Measurements from ENCODE around the gene STX8. TPM values are rescaled to one million over a fixed set of nuclear protein-coding genes. Genes with fewer than 3 reads are reported as not detected.
A peak's percentile ranks its signal among the peaks of the same experiment; 100 is the strongest.
"Not testable (repeated sequence)": the region's sequence is repeated elsewhere in the genome, so short reads cannot be mapped to it uniquely, and the experiment has no call there.

Gene STX8
- total RNA-seq, 1 donor from 2014 or later = 61.0 TPM

DNA sequence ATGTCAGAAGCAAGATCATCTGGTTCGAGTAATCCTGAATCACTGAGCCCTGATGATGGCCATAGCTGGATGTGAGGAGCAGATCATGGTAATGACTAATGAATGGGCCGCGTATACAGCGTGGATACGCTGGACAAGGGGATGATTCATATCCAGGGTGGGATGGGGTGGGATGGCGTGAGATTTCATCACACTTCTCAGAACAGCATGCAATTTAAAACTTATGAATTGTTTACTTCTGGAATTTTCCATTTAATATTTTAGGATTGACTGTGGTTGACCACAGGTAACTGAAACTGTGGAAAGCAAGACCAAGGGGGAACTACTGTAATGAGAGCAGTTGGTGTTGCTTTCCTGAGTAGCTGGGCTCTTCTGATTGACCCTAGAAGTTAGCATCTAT lies 225.5 kb downstream of the STX8 start:
- no peaks in the 10 kb centered on the region for H3K36me3 Mint-ChIP-seq (ENCODE audit: unreplicated experiment)
- H3K27me3 Mint-ChIP-seq (ENCODE audit: unreplicated experiment) = peaks cover 5% of the 10 kb centered on the region
- H3K4me1 Mint-ChIP-seq (ENCODE audit: low read depth, unreplicated experiment) = peaks cover 6% of the 10 kb centered on the region
- DNase-seq = no peak
- TF ChIP-seq, protein P1, sequence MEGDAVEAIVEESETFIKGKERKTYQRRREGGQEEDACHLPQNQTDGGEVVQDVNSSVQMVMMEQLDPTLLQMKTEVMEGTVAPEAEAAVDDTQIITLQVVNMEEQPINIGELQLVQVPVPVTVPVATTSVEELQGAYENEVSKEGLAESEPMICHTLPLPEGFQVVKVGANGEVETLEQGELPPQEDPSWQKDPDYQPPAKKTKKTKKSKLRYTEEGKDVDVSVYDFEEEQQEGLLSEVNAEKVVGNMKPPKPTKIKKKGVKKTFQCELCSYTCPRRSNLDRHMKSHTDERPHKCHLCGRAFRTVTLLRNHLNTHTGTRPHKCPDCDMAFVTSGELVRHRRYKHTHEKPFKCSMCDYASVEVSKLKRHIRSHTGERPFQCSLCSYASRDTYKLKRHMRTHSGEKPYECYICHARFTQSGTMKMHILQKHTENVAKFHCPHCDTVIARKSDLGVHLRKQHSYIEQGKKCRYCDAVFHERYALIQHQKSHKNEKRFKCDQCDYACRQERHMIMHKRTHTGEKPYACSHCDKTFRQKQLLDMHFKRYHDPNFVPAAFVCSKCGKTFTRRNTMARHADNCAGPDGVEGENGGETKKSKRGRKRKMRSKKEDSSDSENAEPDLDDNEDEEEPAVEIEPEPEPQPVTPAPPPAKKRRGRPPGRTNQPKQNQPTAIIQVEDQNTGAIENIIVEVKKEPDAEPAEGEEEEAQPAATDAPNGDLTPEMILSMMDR (IDR thresholded peaks at IDR 0.05; ENCODE audit: partially characterized antibody, unreplicated experiment) = no peak
- no peak overlapping the region for H3K4me3 Mint-ChIP-seq (ENCODE audit: unreplicated experiment)
- no peak overlapping the region for H3K27ac Mint-ChIP-seq (ENCODE audit: unreplicated experiment)
- peaks cover 5% of the 10 kb centered on the region for H3K9me3 Mint-ChIP-seq (ENCODE audit: unreplicated experiment)

DNA sequence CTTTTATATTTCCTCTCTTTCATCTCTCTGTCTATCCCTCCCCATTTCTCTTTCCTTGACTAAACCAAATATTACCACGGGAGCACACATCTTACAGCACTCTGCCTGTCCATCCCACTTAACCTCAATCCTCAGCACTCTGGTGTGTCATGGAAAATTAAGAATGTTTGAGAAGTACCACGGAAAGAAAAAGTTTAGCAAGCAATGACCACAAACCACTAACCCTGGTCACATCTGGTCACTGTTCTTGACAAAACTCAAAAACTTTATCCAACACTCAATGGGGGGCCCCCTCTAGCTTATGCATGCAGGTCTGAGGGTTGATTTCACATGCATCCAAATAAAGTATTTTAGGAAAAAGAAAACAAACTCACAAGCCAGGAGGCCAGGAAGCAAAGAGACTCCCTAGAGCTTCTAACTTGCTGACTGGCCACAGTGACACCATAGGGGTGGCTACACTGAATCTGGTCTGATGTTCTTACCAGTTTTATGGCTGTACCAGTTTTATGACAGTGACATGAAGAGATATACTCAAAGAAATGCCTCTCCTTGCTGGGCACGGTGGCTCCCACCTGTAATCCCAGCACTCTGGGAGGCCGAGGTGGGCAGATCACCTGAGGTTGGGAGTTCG lies 229.2 kb downstream of the STX8 start:
- Mint-ChIP-seq H3K27ac (ENCODE audit: unreplicated experiment) (no peak overlapping the region), H3K27me3 (ENCODE audit: unreplicated experiment) (peaks cover 12% of the 10 kb centered on the region), H3K4me3 (ENCODE audit: unreplicated experiment) (no peak overlapping the region), H3K4me1 (ENCODE audit: low read depth, unreplicated experiment) (peaks cover 22% of the 10 kb centered on the region), H3K36me3 (ENCODE audit: unreplicated experiment) (no peaks in the 10 kb centered on the region), H3K9me3 (ENCODE audit: unreplicated experiment) (peaks cover 3% of the 10 kb centered on the region)
- TF ChIP-seq, protein P1 (IDR thresholded peaks at IDR 0.05; ENCODE audit: partially characterized antibody, unreplicated experiment) = no peak
- no peak for DNase-seq

DNA sequence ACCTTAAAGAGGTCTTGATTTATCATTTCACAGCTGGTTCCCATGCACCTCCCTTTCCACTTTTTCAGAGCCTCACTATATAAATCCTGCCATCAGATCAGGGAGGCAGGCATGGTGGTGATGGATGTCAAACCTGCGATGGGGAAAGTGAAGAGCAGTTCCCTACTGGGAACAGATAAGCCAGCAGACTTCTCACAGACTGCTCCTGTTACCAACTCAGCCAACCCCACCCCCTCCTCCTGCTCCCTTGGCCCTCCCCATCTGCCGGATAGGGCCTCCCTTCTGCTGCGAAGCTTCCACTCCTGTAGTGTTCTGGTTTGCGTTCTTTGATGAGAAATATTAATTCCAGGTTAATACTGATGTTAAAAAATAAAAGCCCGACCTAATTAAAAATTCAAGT lies 232.1 kb downstream of the STX8 start:
- Mint-ChIP-seq H3K4me3 (ENCODE audit: unreplicated experiment) (peak overlapping the region; percentile 47), H3K27ac (ENCODE audit: unreplicated experiment) (peak overlapping the region; percentile 91), H3K4me1 (ENCODE audit: low read depth, unreplicated experiment) (peaks cover 22% of the 10 kb centered on the region), H3K27me3 (ENCODE audit: unreplicated experiment) (peaks cover 12% of the 10 kb centered on the region), H3K9me3 (ENCODE audit: unreplicated experiment) (peaks cover 3% of the 10 kb centered on the region), H3K36me3 (ENCODE audit: unreplicated experiment) (no peaks in the 10 kb centered on the region)
- peak; percentile 71 for DNase-seq
- TF ChIP-seq, protein P1 (IDR thresholded peaks at IDR 0.05; ENCODE audit: partially characterized antibody, unreplicated experiment) = no peak

- TF ChIP-seq, protein P1 (IDR thresholded peaks at IDR 0.05; ENCODE audit: partially characterized antibody, unreplicated experiment) = no peak
- Mint-ChIP-seq H3K27me3 (ENCODE audit: unreplicated experiment) (peaks cover 15% of the 10 kb centered on the region), H3K4me1 (ENCODE audit: low read depth, unreplicated experiment) (peaks cover 22% of the 10 kb centered on the region), H3K9me3 (ENCODE audit: unreplicated experiment) (peaks cover 3% of the 10 kb centered on the region), H3K4me3 (ENCODE audit: unreplicated experiment) (peak overlapping the region; percentile 57), H3K36me3 (ENCODE audit: unreplicated experiment) (peaks cover 4% of the 10 kb centered on the region), H3K27ac (ENCODE audit: unreplicated experiment) (peak overlapping the region; percentile 78)
- DNase-seq = no peak
Observed at GRCh38 chr17:9342225-9342624, 233.4 kb downstream of the STX8 start.

DNA sequence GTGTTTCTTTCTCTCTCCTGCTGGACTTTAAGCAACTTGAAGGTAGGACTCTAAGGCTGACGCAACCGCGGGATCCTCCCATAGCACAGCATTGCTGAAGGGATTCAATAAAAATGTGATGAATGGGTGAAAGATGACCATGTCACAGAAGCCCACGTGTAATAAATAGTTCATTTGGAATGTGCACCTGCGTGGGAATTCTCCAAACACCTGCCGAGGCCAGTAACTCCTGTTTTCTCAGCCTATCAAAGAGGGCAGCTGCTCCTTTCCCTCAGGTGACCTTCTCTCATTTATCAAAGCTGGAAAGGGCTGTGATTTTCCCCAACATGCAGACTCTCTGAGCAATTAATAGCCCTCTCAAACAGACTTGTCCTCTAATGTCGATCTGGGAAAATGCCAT lies 235.7 kb downstream of the STX8 start:
- TF ChIP-seq, protein P1 (IDR thresholded peaks at IDR 0.05; ENCODE audit: partially characterized antibody, unreplicated experiment) = no peak
- H3K27ac Mint-ChIP-seq (ENCODE audit: unreplicated experiment) = no peak overlapping the region
- peaks cover 3% of the 10 kb centered on the region for H3K9me3 Mint-ChIP-seq (ENCODE audit: unreplicated experiment)
- peaks cover 14% of the 10 kb centered on the region for H3K36me3 Mint-ChIP-seq (ENCODE audit: unreplicated experiment)
- H3K27me3 Mint-ChIP-seq (ENCODE audit: unreplicated experiment) = peaks cover 18% of the 10 kb centered on the region
- no peak overlapping the region for H3K4me3 Mint-ChIP-seq (ENCODE audit: unreplicated experiment)
- no peak for DNase-seq
- peaks cover 21% of the 10 kb centered on the region for H3K4me1 Mint-ChIP-seq (ENCODE audit: low read depth, unreplicated experiment)

- H3K9me3 Mint-ChIP-seq (ENCODE audit: unreplicated experiment); DNase-seq; H3K4me3 Mint-ChIP-seq (ENCODE audit: unreplicated experiment); H3K27ac Mint-ChIP-seq (ENCODE audit: unreplicated experiment): not testable (repeated sequence)
- H3K4me1 Mint-ChIP-seq (ENCODE audit: low read depth, unreplicated experiment) = peaks cover 17% of the 10 kb centered on the region
- H3K27me3 Mint-ChIP-seq (ENCODE audit: unreplicated experiment) = peaks cover 14% of the 10 kb centered on the region
- peaks cover 18% of the 10 kb centered on the region for H3K36me3 Mint-ChIP-seq (ENCODE audit: unreplicated experiment)
Observed at GRCh38 chr17:9339482-9339881, 236.1 kb downstream of the STX8 start.
